Inflammatory macrophage (primary cell): Measurements from ENCODE around the gene EML5.

ENCODE experiments used
- DNase-seq, 2 donors: peaks; one replicate each; pipeline ENCODE4 v3.0.0-alpha.2; 2020 to 2022

EML5 gene

DNA sequence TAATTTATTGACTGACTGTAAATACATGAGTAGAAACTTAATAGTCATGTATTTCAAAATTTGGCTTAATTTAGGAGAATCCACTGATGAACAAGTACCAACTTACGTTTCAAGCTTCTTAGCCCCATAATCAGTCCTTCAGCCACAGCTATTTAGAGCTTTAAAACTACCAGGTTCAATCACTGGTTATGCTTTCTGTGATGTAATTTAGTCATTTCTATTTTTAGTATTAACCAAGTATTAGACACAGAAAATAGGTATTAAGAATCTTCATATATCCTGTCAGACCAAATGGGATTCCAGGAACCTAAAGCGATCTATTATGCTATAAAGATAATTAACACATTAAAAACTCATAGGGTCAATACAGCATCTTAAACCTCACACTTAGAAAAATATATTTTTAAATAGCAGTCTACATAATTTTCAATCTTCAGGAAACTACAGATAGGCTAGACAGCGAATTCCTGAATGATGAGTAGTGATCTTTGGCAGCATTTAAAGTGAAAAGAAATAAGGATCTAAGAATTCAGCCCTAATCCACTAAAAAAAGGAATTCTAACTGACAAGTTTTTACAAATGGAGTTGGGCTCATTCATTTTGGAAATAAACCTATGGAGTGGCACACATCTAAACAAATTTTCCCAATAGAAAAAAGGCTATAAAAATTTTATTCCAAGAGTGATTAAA is 178.4 kb downstream of the EML5 start:
- no peak for DNase-seq

- DNase-seq = peak; percentile 25
Observed at GRCh38 chr14:88613552-88614010, 179.2 kb downstream of the EML5 start.

DNA sequence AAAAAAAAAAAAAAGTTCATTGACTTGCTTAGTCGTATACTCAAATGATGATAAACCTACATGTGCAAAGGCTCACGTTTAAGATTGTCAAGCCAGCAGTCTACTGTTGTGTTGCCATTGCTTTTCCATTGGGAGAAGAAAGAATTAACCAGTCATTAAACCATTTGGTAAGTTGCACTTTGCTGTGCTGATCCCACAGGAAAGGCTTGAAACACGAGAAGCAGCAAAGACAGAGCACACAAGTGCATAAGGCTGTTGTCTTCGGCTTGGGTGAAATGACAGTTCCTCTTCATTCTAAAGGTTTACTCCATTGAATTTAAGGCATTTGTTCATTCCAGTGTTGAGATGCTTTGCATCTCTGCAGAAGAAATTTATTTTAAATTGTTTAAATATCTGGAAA is 179.8 kb downstream of the EML5 start:
- DNase-seq = no peak

DNA sequence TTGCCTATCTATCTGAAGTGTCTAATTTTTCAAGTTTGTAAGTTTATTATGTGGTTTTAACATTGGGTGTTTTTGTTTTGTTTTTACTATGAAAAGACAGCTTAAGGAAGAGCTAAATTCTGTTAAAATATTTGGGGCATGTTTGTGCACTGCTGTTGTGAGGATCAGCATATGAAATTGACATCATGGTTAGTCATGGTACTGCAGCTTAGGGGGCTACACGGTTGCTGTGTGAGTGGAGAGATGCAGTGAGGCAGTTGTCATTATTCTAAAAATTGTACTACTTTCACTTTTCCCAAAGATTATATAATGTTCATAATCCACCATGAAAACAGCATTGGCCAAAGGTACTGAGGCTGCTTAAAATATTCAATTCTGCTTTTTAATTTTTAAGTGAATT is 180.9 kb downstream of the EML5 start:
- DNase-seq = no peak

- DNase-seq = no peak
Observed at GRCh38 chr14:88607829-88608228, 184.9 kb downstream of the EML5 start.

DNA sequence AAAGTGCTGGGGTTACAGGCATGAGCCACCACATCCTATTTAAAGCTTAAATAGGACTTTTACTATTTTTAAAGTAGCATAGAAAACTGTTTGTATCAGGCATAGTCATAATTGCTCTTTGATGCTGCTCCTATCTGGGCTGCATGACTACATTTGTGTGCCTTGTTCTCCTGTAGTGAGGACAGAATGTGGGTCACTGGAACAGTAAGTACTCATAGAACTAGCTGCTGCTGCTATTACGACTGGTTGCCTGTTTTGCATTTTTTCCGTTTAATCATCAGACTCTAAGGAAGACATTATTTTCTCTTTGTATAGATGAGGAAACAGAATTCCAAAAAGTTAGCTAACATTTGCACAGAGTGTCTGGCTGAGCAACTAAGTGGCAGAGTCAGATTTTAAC is 187.2 kb downstream of the EML5 start:
- no peak for DNase-seq

- DNase-seq = no peak
Observed at GRCh38 chr14:88604212-88604611, 188.5 kb downstream of the EML5 start.

DNA sequence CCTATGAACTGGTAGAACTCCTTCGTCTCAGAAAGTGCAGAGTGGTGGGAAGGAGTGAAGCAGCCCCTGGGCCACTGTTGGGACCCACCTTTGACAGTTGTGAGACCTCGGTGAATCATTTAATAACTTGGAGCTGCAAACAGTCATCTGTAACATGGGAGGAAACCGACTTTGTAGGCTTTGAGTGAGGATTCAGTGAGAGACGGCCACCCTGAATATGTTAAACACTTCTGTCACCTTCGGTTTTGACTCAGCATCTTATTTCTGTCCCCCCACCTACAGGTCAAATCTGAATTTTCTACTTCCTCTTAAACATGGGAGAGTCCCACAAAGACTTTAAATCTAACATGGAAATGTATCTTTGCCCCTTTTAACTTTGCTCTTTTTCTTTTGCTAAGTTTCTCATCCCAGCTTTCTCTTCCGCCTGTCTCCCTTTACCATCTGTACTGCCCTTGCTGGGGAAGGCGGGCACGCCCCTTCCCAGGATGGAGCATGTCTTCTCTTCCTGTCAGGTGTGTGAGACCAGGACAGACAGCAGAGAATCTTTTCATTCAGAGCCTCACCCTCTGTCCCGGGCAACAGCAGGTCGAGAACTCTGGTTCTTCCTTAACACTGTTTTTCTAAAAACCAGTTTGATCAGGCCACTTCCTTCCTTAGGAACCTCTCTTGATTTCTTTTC is 192.9 kb downstream of the EML5 start:
- DNase-seq = no peak

DNA sequence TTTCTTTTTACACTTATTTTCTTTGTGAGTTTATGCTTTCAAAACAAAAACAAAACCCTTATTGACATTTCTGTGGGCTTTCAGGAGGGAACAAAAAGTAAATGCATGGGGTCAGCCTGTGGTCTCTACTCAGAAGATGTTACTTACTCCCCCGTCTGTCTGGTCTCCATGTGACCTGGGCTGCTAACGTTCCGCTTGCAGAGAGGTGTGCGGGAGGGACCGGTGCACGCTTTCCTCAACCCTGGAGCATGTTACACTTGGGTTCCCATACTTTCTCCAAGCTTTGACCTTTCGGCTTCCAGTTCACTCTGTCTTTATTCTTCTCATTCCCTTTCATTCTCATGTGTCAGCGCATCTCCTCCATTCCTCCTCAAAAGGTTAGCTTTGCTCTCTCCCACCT is 193.4 kb downstream of the EML5 start:
- DNase-seq = no peak

DNA sequence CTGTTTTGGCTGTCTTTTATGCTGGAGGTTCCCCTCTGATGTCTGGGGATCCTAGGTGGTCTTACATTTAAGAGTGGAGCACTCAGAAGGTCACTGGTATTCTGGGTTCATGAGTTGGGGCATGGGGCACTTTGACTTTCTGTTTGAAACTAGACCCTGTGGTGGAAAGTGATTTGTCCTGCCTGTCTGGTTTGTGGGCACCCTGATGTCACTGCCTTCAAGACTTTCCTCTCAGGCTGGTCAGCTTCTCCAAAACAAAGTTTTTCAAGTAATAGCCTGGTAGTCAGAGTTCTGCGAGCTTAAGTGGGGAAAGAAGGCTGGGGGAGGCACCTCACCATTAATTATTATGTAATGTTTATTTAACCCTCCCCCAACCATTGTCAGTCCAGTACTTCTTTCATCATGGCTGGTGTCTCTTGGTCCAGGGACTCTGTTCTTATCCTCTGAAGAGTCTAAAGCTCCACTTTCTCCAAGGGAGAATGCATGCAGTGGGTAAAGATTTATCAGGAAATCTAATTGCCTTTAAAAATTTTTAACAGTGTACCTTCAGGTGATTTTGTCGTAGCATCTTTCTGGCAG is 194.6 kb downstream of the EML5 start:
- no peak for DNase-seq

DNA sequence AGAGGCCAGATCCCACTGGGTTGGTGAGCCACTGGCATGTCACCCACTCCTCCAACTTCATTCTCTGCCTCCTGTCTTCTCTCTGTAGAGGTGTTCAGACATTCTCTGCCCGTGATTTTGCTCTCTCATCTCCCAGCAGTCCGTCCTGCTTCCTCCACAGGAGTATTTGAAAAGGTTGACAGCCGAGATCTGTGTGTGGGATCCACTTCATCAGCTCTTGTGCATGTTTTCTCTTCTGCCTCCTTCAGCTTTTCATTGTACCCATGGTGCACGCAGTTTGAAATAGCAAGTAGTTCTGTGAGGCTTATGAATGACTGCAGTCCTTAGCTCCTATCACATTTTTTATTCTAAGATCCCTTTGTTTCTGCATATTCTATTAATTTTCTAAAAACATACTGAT is 195.2 kb downstream of the EML5 start:
- no peak for DNase-seq

DNA sequence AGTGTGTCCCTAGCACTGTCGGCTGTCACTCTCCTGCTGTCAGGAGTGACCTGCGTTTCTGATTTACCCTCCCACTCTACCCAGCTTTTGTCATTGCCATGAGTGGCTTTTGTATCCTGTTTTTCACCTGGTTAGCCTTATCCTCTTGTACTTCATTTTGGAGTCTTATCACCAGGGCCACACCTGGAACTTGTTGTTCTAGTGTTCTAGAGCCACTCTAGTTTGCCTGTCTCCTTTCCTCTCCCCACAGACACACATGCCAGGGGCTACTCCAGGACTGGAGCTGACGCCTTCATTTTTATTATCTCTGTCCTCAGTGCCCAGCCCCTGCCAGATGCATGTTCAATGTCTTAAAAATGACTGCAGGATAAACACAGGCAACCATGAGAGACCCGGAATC is 195.7 kb downstream of the EML5 start:
- no peak for DNase-seq

DNA sequence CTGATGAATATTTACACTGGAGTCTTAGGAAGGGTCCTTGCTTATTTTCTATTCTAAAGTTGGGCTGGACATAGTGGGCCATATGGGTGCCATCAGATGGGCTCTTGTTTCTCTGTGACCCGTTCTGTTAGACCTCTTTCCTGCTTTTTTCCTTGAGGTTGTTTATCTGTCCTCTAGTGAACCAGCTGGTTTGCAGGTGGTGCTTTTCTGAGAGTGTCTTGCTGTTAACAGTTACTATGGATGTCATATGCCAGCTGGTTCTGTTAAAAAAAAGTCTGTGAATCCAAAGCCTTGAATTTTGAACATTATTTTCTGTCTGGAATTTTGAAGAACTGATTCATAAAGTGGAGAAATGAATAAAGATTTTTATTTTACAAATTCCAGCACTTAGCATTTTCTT is 200.7 kb downstream of the EML5 start:
- DNase-seq = no peak

- no peak for DNase-seq
Observed at GRCh38 chr14:88590173-88590572, 202.6 kb downstream of the EML5 start.

- no peak for DNase-seq
Observed at GRCh38 chr14:88588081-88588480, 204.7 kb downstream of the EML5 start.

GRCh38 chr14:88584451-88584850 is 208.3 kb downstream of the EML5 start:
- no peak for DNase-seq

DNA sequence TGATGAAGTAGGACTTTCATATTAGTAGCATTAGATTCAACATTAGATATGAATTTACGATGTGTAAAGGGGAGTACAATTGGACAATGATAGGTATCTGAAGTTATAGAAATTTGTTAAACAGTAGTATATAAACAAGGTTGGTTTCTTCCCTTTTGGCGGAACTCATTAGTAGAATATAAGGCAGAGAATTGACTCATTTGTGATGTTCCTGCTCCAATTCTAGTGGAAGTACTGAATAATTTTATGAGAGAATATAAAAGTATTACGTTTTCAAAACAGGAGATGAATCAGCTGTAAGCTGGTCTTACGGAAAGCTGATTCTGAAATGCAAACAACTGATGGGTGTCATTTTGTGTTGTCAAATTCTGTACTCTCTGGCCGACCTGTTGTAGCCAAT is 216.5 kb downstream of the EML5 start:
- no peak for DNase-seq

GRCh38 chr14:88572117-88572516 is 220.6 kb downstream of the EML5 start:
- no peak for DNase-seq

DNA sequence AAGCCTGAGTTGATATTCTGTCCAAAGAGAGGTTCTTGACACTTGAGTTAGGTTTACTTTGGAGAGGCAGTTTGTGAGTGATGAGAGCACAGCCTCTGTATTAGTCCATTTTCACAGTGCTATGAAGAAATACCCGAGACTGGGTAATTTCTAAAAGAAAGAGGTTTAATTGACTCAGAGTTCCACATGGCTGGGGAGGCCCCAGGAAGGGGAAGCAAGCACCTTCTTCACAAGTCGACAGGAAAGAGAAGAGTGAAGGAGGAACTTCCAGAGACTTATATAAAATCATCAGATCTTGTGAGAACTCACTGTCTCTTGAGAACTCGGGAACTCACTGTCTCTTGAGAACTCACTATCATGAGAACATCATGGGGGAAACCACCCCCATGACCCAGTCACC is 224.6 kb downstream of the EML5 start:
- no peak for DNase-seq

DNA sequence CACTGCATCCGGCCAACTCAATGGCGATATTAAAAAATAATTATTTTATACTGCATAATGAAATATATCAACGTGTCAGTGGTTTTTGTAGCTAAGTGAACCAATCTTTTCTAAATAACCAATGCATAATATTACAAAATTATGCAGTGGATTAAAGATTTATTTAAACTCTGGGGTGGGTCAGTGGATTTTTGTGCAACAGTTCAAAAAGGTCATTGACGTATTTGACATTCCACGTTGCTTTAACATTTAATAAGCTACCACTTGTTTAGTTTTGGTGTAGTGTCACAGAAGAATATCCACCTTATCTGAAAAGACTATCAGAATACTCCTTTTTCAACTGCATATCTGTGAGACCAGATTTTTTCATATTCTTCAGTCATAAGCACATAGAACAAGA is 227.3 kb downstream of the EML5 start:
- no peak for DNase-seq

GRCh38 chr14:88563845-88564244 is 228.9 kb downstream of the EML5 start:
- no peak for DNase-seq

GRCh38 chr14:88562831-88563686 is 229.7 kb downstream of the EML5 start, which contains the start of gene ZC3H14:
ZC3H14 (plus strand) TSS chr14:88563037; CDS start chr14:88563134, 97 bp downstream.
- DNase-seq = peak; percentile 87 to 91

GRCh38 chr14:88562532-88562830 is 230.3 kb downstream of the EML5 start:
- no peak for DNase-seq
